GM19238 (cell line): ENCODE data around the gene HEATR9.

Source experiments
- DNase-seq: peaks from one replicate; pipeline ENCODE4 v3.0.0; 2011; ENCODE audit warnings: low spot score; ENCODE audit not compliant: insufficient read length

HEATR9 gene

GRCh38 chr17:35809855-35810461, 58.7 kb downstream of the HEATR9 start:
- no peak for DNase-seq

GRCh38 chr17:35808962-35809854, 59.5 kb downstream of the HEATR9 start, which contains the start of gene TAF15:
TSS of gene TAF15 (plus strand) at chr17:35809484. CDS start at chr17:35809570, 86 bp downstream.
- peak; percentile 86 for DNase-seq

- DNase-seq, result no peak
Measured at GRCh38 chr17:35808240-35808961, 60.3 kb downstream of the HEATR9 start.

GRCh38 chr17:35807371-35808144, 61.1 kb downstream of the HEATR9 start:
- DNase-seq, result no peak
